Hematopoietic multipotent progenitor cell treated with erythropoietin and hydrocortisone succinate and interleukin-3 and kit ligand, for 15 days (in vitro differentiated cells): Measurements from ENCODE around the gene PSAPL1.

ENCODE experiments used
- DNase-seq: peaks from one replicate; pipeline ENCODE4 v3.0.0-alpha.2; 2015; ENCODE audit warnings: low spot score

PSAPL1 gene

GRCh38 chr4:7434766-7435150 lies at the start of gene PSAPL1:
Gene PSAPL1, minus strand, starts transcription at chr4:7434930. Its CDS starts 51 bp downstream, at chr4:7434879.
- no peak for DNase-seq

GRCh38 chr4:7481227-7481626 lies 46.5 kb upstream of the PSAPL1 start:
- no peak for DNase-seq

GRCh38 chr4:7480423-7480822 lies 45.7 kb upstream of the PSAPL1 start:
- no peak for DNase-seq

GRCh38 chr4:7478665-7479064 lies 43.9 kb upstream of the PSAPL1 start:
- no peak for DNase-seq

GRCh38 chr4:7477695-7478094 lies 43.0 kb upstream of the PSAPL1 start:
- no peak for DNase-seq

GRCh38 chr4:7476820-7477219 lies 42.1 kb upstream of the PSAPL1 start:
- no peak for DNase-seq

- no peak for DNase-seq
These were observed 40.5 kb upstream of the PSAPL1 start for GRCh38 chr4:7475207-7475606.

GRCh38 chr4:7474320-7474719 lies 39.6 kb upstream of the PSAPL1 start:
- DNase-seq = no peak

- DNase-seq = no peak
These were observed 38.4 kb upstream of the PSAPL1 start for GRCh38 chr4:7473081-7473480.

- no peak for DNase-seq
These were observed 37.8 kb upstream of the PSAPL1 start for GRCh38 chr4:7472442-7473013.

- DNase-seq = no peak
These were observed 35.9 kb upstream of the PSAPL1 start for GRCh38 chr4:7470522-7471128.

- DNase-seq = no peak
These were observed 35.4 kb upstream of the PSAPL1 start for GRCh38 chr4:7470111-7470510.

GRCh38 chr4:7469023-7469422 lies 34.3 kb upstream of the PSAPL1 start:
- DNase-seq = no peak

GRCh38 chr4:7467471-7467870 lies 32.7 kb upstream of the PSAPL1 start:
- DNase-seq = no peak

- DNase-seq = no peak
These were observed 32.2 kb upstream of the PSAPL1 start for GRCh38 chr4:7466904-7467303.

GRCh38 chr4:7466215-7466614 lies 31.5 kb upstream of the PSAPL1 start:
- no peak for DNase-seq

- no peak for DNase-seq
These were observed 30.3 kb upstream of the PSAPL1 start for GRCh38 chr4:7465017-7465416.

- no peak for DNase-seq
These were observed 29.5 kb upstream of the PSAPL1 start for GRCh38 chr4:7464259-7464655.

GRCh38 chr4:7463566-7464258 lies 29.0 kb upstream of the PSAPL1 start:
- no peak for DNase-seq

GRCh38 chr4:7462509-7462971 lies 27.8 kb upstream of the PSAPL1 start:
- no peak for DNase-seq

GRCh38 chr4:7461230-7461629 lies 26.5 kb upstream of the PSAPL1 start:
- DNase-seq = no peak

- no peak for DNase-seq
These were observed 25.8 kb upstream of the PSAPL1 start for GRCh38 chr4:7460566-7460965.

- DNase-seq = no peak
These were observed 24.7 kb upstream of the PSAPL1 start for GRCh38 chr4:7459471-7459870.

- no peak for DNase-seq
These were observed 23.7 kb upstream of the PSAPL1 start for GRCh38 chr4:7458477-7458876.
